ENCODE results near the gene C5. TPM values are rescaled to one million over a fixed set of nuclear protein-coding genes. Genes with fewer than 3 reads are reported as not detected.

The C5 gene
- total and polyA plus RNA-seq, 2 experiments from 2014 or later = 0.31 TPM; not detected in 1

DNA sequence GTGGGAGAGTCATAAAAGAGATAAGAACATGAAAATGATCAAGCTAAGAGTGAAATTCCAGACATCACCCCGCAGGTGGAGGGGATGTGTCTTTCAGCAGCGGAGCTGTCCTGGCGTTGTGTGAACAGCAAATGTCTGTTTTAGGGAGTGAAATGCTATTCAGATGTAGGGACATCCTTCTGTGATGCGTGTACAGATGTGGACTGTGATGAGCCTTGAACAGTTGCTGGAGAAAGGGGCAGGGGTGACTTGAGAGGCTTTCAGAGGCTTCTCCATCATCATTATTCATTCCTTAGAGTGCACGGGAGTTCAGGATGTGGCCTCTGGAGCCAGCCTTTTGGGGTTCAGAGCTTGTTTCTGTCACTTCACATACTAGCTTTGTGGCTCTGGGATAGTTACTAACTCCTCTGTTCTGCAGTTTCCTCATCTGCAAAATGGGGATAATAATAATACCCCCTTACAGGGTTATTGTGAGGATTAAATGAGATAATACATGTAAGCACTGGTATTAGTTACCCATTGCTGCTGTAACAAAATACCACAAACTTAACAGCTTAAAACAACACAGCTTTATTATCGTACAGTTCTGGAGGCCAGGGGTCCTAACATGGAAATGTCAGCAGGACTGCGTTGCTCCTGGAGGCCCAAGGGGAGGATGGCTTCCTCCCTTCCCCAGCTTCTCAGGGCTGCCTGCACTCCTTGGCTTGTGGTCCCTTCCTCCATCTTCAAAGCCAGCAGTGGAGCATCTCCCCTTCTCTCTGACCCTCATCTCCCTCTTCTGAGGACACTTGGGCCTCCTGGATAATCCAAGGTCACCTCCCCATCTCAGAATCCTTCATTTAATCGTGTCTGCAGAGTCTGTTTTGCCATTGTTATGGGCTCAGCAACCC is 132.8 kb downstream of the C5 start (continued):
- TF ChIP-seq, protein P1, sequence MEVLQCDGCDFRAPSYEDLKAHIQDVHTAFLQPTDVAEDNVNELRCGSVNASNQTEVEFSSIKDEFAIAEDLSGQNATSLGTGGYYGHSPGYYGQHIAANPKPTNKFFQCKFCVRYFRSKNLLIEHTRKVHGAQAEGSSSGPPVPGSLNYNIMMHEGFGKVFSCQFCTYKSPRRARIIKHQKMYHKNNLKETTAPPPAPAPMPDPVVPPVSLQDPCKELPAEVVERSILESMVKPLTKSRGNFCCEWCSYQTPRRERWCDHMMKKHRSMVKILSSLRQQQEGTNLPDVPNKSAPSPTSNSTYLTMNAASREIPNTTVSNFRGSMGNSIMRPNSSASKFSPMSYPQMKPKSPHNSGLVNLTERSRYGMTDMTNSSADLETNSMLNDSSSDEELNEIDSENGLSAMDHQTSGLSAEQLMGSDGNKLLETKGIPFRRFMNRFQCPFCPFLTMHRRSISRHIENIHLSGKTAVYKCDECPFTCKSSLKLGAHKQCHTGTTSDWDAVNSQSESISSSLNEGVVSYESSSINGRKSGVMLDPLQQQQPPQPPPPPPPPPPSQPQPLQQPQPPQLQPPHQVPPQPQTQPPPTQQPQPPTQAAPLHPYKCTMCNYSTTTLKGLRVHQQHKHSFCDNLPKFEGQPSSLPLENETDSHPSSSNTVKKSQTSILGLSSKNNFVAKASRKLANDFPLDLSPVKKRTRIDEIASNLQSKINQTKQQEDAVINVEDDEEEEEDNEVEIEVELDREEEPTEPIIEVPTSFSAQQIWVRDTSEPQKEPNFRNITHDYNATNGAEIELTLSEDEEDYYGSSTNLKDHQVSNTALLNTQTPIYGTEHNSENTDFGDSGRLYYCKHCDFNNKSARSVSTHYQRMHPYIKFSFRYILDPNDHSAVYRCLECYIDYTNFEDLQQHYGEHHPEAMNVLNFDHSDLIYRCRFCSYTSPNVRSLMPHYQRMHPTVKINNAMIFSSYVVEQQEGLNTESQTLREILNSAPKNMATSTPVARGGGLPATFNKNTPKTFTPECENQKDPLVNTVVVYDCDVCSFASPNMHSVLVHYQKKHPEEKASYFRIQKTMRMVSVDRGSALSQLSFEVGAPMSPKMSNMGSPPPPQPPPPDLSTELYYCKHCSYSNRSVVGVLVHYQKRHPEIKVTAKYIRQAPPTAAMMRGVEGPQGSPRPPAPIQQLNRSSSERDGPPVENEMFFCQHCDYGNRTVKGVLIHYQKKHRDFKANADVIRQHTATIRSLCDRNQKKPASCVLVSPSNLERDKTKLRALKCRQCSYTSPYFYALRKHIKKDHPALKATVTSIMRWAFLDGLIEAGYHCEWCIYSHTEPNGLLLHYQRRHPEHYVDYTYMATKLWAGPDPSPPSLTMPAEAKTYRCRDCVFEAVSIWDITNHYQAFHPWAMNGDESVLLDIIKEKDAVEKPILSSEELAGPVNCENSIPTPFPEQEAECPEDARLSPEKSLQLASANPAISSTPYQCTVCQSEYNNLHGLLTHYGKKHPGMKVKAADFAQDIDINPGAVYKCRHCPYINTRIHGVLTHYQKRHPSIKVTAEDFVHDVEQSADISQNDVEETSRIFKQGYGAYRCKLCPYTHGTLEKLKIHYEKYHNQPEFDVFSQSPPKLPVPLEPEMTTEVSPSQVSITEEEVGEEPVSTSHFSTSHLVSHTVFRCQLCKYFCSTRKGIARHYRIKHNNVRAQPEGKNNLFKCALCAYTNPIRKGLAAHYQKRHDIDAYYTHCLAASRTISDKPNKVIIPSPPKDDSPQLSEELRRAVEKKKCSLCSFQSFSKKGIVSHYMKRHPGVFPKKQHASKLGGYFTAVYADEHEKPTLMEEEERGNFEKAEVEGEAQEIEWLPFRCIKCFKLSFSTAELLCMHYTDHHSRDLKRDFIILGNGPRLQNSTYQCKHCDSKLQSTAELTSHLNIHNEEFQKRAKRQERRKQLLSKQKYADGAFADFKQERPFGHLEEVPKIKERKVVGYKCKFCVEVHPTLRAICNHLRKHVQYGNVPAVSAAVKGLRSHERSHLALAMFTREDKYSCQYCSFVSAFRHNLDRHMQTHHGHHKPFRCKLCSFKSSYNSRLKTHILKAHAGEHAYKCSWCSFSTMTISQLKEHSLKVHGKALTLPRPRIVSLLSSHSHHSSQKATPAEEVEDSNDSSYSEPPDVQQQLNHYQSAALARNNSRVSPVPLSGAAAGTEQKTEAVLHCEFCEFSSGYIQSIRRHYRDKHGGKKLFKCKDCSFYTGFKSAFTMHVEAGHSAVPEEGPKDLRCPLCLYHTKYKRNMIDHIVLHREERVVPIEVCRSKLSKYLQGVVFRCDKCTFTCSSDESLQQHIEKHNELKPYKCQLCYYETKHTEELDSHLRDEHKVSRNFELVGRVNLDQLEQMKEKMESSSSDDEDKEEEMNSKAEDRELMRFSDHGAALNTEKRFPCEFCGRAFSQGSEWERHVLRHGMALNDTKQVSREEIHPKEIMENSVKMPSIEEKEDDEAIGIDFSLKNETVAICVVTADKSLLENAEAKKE (CRISPR knock-in tag; IDR thresholded peaks at IDR 0.05) = no peak
- TF ChIP-seq CREB1 (CRISPR knock-in tag; IDR thresholded peaks at IDR 0.05; ENCODE audit: low read depth) = no peak
- no peak for TF ChIP-seq EZH2 (IDR thresholded peaks at IDR 0.05; ENCODE audit: low read depth, unreplicated experiment)
- TF ChIP-seq ZNF114 (CRISPR knock-in tag; IDR thresholded peaks at IDR 0.05) = no peak
- TF ChIP-seq, protein P2, sequence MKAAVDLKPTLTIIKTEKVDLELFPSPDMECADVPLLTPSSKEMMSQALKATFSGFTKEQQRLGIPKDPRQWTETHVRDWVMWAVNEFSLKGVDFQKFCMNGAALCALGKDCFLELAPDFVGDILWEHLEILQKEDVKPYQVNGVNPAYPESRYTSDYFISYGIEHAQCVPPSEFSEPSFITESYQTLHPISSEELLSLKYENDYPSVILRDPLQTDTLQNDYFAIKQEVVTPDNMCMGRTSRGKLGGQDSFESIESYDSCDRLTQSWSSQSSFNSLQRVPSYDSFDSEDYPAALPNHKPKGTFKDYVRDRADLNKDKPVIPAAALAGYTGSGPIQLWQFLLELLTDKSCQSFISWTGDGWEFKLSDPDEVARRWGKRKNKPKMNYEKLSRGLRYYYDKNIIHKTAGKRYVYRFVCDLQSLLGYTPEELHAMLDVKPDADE (IDR thresholded peaks at IDR 0.05) = no peak

DNA sequence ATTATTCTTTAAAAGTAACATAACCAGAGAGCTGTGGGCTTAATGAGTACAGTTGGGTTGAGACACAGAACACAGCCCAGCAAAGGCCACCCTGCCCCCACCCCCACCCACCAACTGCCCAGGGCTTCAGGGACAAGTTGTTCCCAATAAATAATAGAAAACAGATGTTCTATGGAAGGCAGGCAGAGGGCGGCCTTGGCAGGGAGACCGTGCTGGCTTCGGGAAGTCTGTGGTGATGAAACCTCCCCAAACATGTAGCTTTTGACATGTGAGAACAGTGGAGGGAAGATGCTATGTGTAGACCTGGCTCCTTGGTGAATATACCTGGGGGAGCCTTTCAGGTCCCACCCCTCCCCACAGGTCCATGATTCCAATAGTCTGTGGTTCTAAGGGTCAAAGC is 133.5 kb downstream of the C5 start:
- no peak for ATAC-seq

More for the DNA sequence above, 133.5 kb downstream of the C5 start:
- H3K27me3 ChIP-seq (ENCODE audit: insufficient read depth) = no peaks in the 10 kb centered on the region
- H2AFZ ChIP-seq = no peak overlapping the region
- H3K4me1 Mint-ChIP-seq = peaks cover 52% of the 10 kb centered on the region
- H4K20me1 ChIP-seq (replicated peaks; ENCODE audit: insufficient read depth) = no peaks in the 10 kb centered on the region
- no peaks in the 10 kb centered on the region for H3K9me2 ChIP-seq (ENCODE audit: insufficient read depth)
- H3F3A ChIP-seq (replicated peaks; ENCODE audit: low read depth) = no peaks in the 10 kb centered on the region
- no peak overlapping the region for H3K27ac Mint-ChIP-seq
- no peak overlapping the region for H3K4me2 ChIP-seq
- no peaks in the 10 kb centered on the region for H3K79me2 ChIP-seq (replicated peaks; ENCODE audit: insufficient read depth)
- 0 out of 3 replicates have a peak, but pooled peaks cover 4% of the 10 kb centered on the region for H3K9me3 Mint-ChIP-seq
- peaks cover 15% of the 10 kb centered on the region for H3K27me3 Mint-ChIP-seq (ENCODE audit: insufficient read depth, low read depth, poor library complexity)
- no peak overlapping the region for H3K4me3 Mint-ChIP-seq
- H3K36me3 ChIP-seq (ENCODE audit: insufficient read depth) = no peaks in the 10 kb centered on the region
- no peak overlapping the region for H3K27ac ChIP-seq (ENCODE audit: low read depth)
- TF ChIP-seq, protein P2 (IDR thresholded peaks at IDR 0.05) = no peak
- TF ChIP-seq, protein P3, sequence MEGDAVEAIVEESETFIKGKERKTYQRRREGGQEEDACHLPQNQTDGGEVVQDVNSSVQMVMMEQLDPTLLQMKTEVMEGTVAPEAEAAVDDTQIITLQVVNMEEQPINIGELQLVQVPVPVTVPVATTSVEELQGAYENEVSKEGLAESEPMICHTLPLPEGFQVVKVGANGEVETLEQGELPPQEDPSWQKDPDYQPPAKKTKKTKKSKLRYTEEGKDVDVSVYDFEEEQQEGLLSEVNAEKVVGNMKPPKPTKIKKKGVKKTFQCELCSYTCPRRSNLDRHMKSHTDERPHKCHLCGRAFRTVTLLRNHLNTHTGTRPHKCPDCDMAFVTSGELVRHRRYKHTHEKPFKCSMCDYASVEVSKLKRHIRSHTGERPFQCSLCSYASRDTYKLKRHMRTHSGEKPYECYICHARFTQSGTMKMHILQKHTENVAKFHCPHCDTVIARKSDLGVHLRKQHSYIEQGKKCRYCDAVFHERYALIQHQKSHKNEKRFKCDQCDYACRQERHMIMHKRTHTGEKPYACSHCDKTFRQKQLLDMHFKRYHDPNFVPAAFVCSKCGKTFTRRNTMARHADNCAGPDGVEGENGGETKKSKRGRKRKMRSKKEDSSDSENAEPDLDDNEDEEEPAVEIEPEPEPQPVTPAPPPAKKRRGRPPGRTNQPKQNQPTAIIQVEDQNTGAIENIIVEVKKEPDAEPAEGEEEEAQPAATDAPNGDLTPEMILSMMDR (conservative IDR thresholded peaks at IDR 0.05; ENCODE audit: low read depth in 2 of 2) = peak in 1 of 2 experiments; percentile 51; a peak in 2 of 4 replicates
- DNase-seq (ENCODE audit: low spot score) = peak; percentile 31
- peaks cover 32% of the 10 kb centered on the region for H3K4me1 ChIP-seq (ENCODE audit: insufficient read depth)
- 0 out of 3 replicates have a peak, but pooled peaks cover 4% of the 10 kb centered on the region for H3K36me3 Mint-ChIP-seq (ENCODE audit: low read depth)
- no peak overlapping the region for H3K4me3 ChIP-seq

Measured in GM23338 (cell line).